Stimulated activated naive CD8-positive, alpha-beta T cell treated with anti-CD3 and anti-CD28 coated beads, Interleukin-15, Interleukin-2, amounts not matched to agents 100 ng/mL and 50 ng/mL, for 24 hours (primary cell): ENCODE data around the gene KIF5A.

ENCODE experiments used
- H3K27ac Mint-ChIP-seq: one replicate; pipeline ENCODE4 v1.8.0; 2021; ENCODE audit warnings: mild to moderate bottlenecking, mixed read lengths
- H3K27me3 Mint-ChIP-seq: one replicate; pipeline ENCODE4 v1.8.0; 2021; ENCODE audit warnings: mixed read lengths
- H3K36me3 Mint-ChIP-seq: one replicate; pipeline ENCODE4 v1.8.0; 2021; ENCODE audit warnings: low read depth, mixed read lengths
- H3K4me1 Mint-ChIP-seq: one replicate; pipeline ENCODE4 v1.8.0; 2021; ENCODE audit warnings: low read depth, mixed read lengths
- H3K4me3 Mint-ChIP-seq: one replicate; pipeline ENCODE4 v1.8.0; 2021; ENCODE audit warnings: mild to moderate bottlenecking, mixed read lengths
- H3K9me3 Mint-ChIP-seq: one replicate; pipeline ENCODE4 v1.8.0; 2021; ENCODE audit warnings: mixed read lengths

Gene KIF5A

GRCh38 chr12:57575771-57576612, 26.1 kb downstream of the KIF5A start:
- H3K36me3 Mint-ChIP-seq: no peaks in the 10 kb centered on the region
- no peaks in the 10 kb centered on the region for H3K9me3 Mint-ChIP-seq
- no peaks in the 10 kb centered on the region for H3K27me3 Mint-ChIP-seq
- H3K4me1 Mint-ChIP-seq: no peaks in the 10 kb centered on the region
- no peak overlapping the region for H3K27ac Mint-ChIP-seq
- H3K4me3 Mint-ChIP-seq: no peak overlapping the region

- H3K27ac Mint-ChIP-seq: no peak overlapping the region
- no peak overlapping the region for H3K4me3 Mint-ChIP-seq
- H3K36me3 Mint-ChIP-seq: no peaks in the 10 kb centered on the region
- H3K9me3 Mint-ChIP-seq: no peaks in the 10 kb centered on the region
- no peaks in the 10 kb centered on the region for H3K4me1 Mint-ChIP-seq
- H3K27me3 Mint-ChIP-seq: no peaks in the 10 kb centered on the region
Measured at GRCh38 chr12:57576613-57577160, 26.8 kb downstream of the KIF5A start.

GRCh38 chr12:57577981-57578758, 28.3 kb downstream of the KIF5A start:
- no peak overlapping the region for H3K27ac Mint-ChIP-seq

GRCh38 chr12:57579011-57579410, 29.2 kb downstream of the KIF5A start:
- peaks cover 5% of the 10 kb centered on the region for H3K27me3 Mint-ChIP-seq

More at GRCh38 chr12:57577981-57578758, 28.3 kb downstream of the KIF5A start:
- H3K4me3 Mint-ChIP-seq: no peak overlapping the region
- no peaks in the 10 kb centered on the region for H3K4me1 Mint-ChIP-seq
- H3K27me3 Mint-ChIP-seq: peaks cover 2% of the 10 kb centered on the region
- H3K36me3 Mint-ChIP-seq: no peaks in the 10 kb centered on the region
- no peaks in the 10 kb centered on the region for H3K9me3 Mint-ChIP-seq

GRCh38 chr12:57579677-57580465, 30.0 kb downstream of the KIF5A start:
- H3K27ac Mint-ChIP-seq: no peak overlapping the region
- no peak overlapping the region for H3K4me3 Mint-ChIP-seq
- peaks cover 5% of the 10 kb centered on the region for H3K27me3 Mint-ChIP-seq
- H3K4me1 Mint-ChIP-seq: no peaks in the 10 kb centered on the region
- H3K36me3 Mint-ChIP-seq: no peaks in the 10 kb centered on the region
- H3K9me3 Mint-ChIP-seq: no peaks in the 10 kb centered on the region

More at GRCh38 chr12:57579011-57579410, 29.2 kb downstream of the KIF5A start:
- Mint-ChIP-seq H3K4me3 (no peak overlapping the region), H3K9me3 (no peaks in the 10 kb centered on the region), H3K27ac (no peak overlapping the region), H3K4me1 (no peaks in the 10 kb centered on the region), H3K36me3 (no peaks in the 10 kb centered on the region)

- peaks cover 5% of the 10 kb centered on the region for H3K27me3 Mint-ChIP-seq
- no peaks in the 10 kb centered on the region for H3K36me3 Mint-ChIP-seq
- H3K4me3 Mint-ChIP-seq: no peak overlapping the region
- H3K4me1 Mint-ChIP-seq: no peaks in the 10 kb centered on the region
- H3K27ac Mint-ChIP-seq: no peak overlapping the region
- no peaks in the 10 kb centered on the region for H3K9me3 Mint-ChIP-seq
Measured at GRCh38 chr12:57580466-57580795, 30.6 kb downstream of the KIF5A start.

- Mint-ChIP-seq H3K4me1 (no peaks in the 10 kb centered on the region), H3K4me3 (no peak overlapping the region), H3K9me3 (no peaks in the 10 kb centered on the region), H3K27ac (no peak overlapping the region), H3K36me3 (no peaks in the 10 kb centered on the region), H3K27me3 (peaks cover 5% of the 10 kb centered on the region)
Measured at GRCh38 chr12:57581802-57582201, 32.0 kb downstream of the KIF5A start.

- no peaks in the 10 kb centered on the region for H3K9me3 Mint-ChIP-seq
- H3K4me1 Mint-ChIP-seq: no peaks in the 10 kb centered on the region
- no peak overlapping the region for H3K27ac Mint-ChIP-seq
- H3K4me3 Mint-ChIP-seq: no peak overlapping the region
- peaks cover 5% of the 10 kb centered on the region for H3K27me3 Mint-ChIP-seq
- no peaks in the 10 kb centered on the region for H3K36me3 Mint-ChIP-seq
Measured at GRCh38 chr12:57582440-57582839, 32.6 kb downstream of the KIF5A start.

GRCh38 chr12:57583008-57583831, 33.4 kb downstream of the KIF5A start:
- Mint-ChIP-seq H3K9me3 (no peaks in the 10 kb centered on the region), H3K27ac (no peak overlapping the region), H3K36me3 (no peaks in the 10 kb centered on the region), H3K27me3 (peaks cover 5% of the 10 kb centered on the region), H3K4me1 (no peaks in the 10 kb centered on the region), H3K4me3 (no peak overlapping the region)

GRCh38 chr12:57584050-57584449, 34.2 kb downstream of the KIF5A start:
- peaks cover 5% of the 10 kb centered on the region for H3K27me3 Mint-ChIP-seq
- H3K36me3 Mint-ChIP-seq: no peaks in the 10 kb centered on the region
- no peaks in the 10 kb centered on the region for H3K4me1 Mint-ChIP-seq
- H3K4me3 Mint-ChIP-seq: no peak overlapping the region
- H3K27ac Mint-ChIP-seq: no peak overlapping the region
- no peaks in the 10 kb centered on the region for H3K9me3 Mint-ChIP-seq

GRCh38 chr12:57584690-57585089, 34.8 kb downstream of the KIF5A start:
- Mint-ChIP-seq H3K27me3 (peaks cover 5% of the 10 kb centered on the region), H3K9me3 (no peaks in the 10 kb centered on the region), H3K4me3 (no peak overlapping the region), H3K4me1 (no peaks in the 10 kb centered on the region), H3K27ac (no peak overlapping the region), H3K36me3 (no peaks in the 10 kb centered on the region)

- H3K27ac Mint-ChIP-seq: no peak overlapping the region
- no peak overlapping the region for H3K4me3 Mint-ChIP-seq
- H3K9me3 Mint-ChIP-seq: no peaks in the 10 kb centered on the region
- peaks cover 5% of the 10 kb centered on the region for H3K27me3 Mint-ChIP-seq
- H3K36me3 Mint-ChIP-seq: no peaks in the 10 kb centered on the region
- H3K4me1 Mint-ChIP-seq: no peaks in the 10 kb centered on the region
Measured at GRCh38 chr12:57585156-57585555, 35.3 kb downstream of the KIF5A start.

- no peaks in the 10 kb centered on the region for H3K9me3 Mint-ChIP-seq
- H3K27ac Mint-ChIP-seq: no peak overlapping the region
- peaks cover 5% of the 10 kb centered on the region for H3K27me3 Mint-ChIP-seq
- no peak overlapping the region for H3K4me3 Mint-ChIP-seq
- H3K36me3 Mint-ChIP-seq: no peaks in the 10 kb centered on the region
- peaks cover 7% of the 10 kb centered on the region for H3K4me1 Mint-ChIP-seq
Measured at GRCh38 chr12:57586128-57586527, 36.3 kb downstream of the KIF5A start.

GRCh38 chr12:57586832-57587429, 37.1 kb downstream of the KIF5A start:
- Mint-ChIP-seq H3K4me3 (no peak overlapping the region), H3K36me3 (no peaks in the 10 kb centered on the region), H3K27me3 (peaks cover 5% of the 10 kb centered on the region), H3K9me3 (no peaks in the 10 kb centered on the region), H3K27ac (no peak overlapping the region), H3K4me1 (peaks cover 12% of the 10 kb centered on the region)
